Activated CD4-positive, alpha-beta T cell treated with anti-CD3 and anti-CD28 coated beads, Interleukin-2, Interleukin-6, amounts not matched to agents 100 ng/mL and 50 ng/mL, durations not matched to agents 16 hours and 8 hours (primary cell): ENCODE measurements around the gene IKBKG.
"Not testable (repeated sequence)": the region's sequence is repeated elsewhere in the genome, so short reads cannot be mapped to it uniquely, and the experiment has no call there.

Experiments used
- DNase-seq: peaks from one replicate; pipeline ENCODE4 v3.0.0-alpha.2; 2020

The IKBKG gene, protein sequence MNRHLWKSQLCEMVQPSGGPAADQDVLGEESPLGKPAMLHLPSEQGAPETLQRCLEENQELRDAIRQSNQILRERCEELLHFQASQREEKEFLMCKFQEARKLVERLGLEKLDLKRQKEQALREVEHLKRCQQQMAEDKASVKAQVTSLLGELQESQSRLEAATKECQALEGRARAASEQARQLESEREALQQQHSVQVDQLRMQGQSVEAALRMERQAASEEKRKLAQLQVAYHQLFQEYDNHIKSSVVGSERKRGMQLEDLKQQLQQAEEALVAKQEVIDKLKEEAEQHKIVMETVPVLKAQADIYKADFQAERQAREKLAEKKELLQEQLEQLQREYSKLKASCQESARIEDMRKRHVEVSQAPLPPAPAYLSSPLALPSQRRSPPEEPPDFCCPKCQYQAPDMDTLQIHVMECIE

DNA sequence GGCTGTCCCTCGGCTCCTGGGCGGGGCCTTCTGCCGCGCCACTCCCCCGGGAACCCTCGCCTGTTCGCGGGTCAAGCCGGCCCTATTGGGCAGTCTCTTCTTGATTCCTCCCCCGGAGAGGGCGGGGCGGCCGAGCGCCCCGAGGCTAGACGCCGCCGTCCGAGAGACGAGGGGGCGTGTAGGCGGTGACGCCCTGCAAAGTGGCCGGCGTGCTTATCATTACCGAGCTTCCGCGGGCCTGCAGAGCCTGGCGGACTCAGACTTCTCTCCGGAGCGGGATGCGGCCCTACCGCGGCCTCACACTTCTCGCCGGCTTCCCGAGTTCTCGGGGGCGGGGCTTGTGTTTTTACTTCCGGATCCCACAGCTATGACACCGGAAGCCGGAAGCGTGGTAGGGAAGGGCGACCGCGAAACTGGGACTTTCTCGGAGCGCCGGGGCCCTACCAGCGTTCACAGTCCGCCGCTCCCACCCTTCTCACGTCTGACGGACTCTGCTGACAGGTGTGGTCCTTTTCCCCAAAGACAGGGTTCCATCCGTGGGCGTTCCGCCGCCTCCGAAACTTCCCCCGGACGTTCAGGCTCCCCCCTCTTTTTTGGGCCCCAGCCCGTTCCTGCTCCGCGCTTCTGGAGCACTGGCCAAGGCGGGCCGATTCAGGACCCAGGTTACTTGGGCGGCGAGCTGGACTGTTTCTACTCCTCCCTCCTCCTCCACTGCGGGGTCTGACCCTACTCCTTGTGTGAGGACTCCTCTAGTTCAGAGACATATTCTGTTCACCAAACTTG is at the start of gene IKBKG:
IKBKG (plus strand) TSS at position 376 of the 783 bp plus-strand sequence. CDS start 4,383 bp downstream, outside the sequence.
- DNase-seq: peak; percentile 93

DNA sequence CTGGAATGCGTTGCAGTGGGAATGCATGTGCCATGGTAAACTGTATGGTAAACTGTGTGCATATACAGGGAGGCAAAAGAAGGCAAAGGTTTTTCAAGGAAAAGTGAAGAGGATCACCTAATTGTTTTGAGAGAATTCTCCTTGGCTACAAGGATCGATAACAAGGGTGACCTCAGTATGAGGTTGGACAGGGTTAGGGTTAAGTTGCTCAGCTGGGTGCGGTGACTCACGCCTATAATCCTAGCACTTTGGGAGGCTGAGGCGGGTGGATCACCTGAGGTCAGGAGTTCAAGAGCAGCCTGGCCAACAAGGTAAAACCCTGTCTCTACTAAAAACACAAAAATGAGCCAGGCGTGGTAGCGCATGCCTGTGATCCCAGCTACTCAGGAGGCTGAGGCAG is 46.0 kb upstream of the IKBKG start:
- not testable (repeated sequence) for DNase-seq

DNA sequence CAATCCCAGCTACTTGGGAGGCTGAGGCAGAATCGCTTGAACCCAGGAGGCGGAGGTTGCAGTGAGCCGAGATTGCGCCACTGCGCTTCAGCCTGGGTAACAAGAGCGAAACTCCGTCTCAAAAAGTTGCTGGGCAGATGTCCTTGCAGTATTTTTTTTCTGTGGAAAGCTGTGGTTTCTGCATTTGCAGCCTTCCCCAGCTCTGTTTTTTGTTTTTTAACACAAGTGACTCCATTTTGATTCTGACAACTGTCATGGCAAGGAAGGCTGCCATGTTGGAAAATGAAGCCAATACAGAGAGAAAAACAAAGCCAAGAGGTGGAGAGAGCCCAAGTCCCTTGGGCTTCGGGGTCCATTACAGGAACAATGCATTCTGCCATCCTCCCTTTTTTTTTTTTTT is 45.3 kb upstream of the IKBKG start:
- DNase-seq: no peak

DNA sequence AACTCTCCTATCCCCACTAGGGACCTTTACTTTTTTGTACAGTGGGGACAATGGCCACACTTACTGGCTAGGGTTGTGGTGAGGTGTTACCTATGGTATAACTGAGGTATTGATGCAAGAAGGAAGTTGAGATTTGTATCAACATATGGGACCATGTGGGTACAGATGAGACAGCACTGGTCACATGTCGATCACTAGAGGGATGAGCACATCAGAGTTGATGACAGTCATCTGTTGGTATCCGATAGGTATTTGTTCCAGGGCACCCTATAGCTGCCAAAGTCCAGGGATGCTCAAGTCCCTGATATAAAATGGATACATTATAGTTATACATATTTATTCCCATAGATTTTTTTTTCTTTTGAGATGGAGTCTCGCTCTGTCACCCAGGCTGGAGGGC is 44.4 kb upstream of the IKBKG start:
- DNase-seq: no peak

DNA sequence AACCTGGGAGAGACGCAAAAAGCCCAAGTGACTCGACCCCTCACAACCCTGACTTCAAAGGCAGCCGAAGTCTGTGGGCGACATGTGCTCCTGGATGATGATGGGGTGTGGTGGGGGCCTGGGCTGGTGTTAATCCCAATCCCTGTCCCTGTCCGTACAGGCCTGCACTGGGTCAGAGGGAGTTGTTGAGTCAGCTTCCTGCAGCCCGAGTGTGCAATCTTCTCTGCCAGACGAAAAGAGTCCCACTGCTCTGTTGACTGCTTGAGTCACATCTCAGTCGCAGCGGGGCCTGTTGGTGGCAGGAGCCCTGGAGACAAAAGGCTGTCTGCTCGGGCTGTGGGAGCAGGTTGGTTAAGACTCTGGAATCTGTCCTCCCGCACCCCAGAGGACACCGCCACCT is 41.7 kb upstream of the IKBKG start:
- DNase-seq: no peak

DNA sequence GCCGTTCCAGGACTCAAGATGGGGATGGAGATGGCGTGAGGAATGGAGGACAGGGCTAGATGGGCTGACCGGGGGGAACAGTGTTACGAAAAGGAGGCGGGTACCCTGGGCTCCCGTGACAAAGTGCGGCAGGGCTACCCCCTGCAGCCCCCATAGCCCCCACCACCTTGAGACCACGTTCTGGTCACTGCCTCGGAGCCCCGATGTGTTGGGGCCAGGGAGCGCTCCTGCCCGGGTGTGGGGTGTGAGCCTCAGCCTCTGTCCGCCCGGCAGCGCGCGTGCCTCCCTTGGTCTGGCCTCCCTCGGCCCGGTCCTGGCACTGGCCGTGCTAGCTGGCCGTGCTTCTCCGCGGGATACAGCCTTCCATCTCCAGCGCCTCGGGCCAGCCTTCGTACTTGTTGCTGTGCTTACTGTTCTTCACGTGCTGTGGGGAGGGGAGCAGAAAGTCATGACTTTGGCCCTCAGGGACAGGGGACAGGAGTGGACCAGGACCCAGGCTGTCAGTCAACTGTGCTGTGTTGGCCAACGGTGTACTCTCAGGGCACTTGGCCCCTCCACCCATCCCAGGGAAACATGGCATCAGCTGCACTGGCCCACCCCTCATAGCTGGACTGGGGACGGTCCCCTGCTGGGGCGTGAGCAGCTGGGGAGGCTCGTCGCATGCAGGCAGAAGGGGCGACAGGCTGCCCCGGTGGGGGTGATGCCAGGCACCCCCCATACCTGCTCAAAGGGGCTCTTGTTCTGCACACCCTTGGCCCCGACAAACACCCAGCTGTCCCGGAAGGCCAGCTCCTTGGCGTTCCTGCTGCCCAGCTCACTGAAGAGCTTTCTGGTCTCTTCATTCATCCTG is 40.7 kb upstream of the IKBKG start:
- no peak for DNase-seq

DNA sequence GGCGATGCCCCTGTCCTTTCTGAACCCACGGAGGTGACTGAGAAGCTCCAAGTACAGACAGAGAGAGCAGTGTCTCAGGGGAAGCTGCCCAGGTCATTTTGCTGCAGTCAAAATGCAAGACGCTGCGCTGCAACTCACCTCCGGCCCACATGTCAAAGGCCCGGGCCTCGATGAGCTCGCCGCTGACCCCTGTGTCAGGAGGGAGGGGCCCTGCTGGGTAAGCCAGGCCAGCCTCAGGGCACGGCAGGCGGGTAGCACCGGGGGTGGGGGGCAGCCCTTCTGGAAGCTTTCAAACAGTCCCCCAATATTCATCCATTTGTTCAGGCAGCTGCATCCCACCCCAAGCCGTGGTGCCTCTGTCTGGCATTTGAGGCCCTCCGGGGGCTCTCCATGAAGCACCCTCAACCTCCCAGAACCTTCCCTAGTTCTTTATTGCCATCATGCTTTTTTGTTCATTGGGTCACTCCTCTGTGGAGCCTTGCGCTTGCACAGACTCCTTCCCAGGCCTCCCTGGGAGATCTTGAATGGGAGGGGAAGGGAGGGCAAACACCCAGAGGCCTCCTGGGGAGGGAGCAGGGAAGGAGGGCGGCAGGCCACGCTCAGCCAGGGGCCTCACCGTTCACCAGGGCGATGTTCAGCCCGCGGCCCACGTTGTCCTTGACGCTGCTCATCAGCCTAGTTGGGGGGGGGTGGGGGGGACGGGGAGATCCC is 39.6 kb upstream of the IKBKG start:
- no peak for DNase-seq

DNA sequence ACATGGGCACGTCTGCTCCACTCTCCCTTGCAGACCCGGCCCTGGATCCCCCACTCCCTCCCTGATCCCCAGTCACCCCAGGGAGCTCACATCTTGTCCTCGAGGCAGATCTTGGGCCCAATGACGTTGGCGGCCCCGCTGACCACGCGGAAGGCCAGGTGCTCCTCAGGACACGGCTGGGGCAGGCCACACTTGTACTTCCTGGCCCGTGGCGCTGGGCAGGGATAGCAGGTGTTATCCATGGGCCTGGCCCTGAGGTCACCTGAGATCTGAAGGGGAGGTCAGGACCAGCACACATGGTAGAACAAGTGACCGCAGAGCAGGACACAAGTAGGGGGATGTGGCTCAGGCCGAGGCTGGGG is 39.1 kb upstream of the IKBKG start:
- DNase-seq: no peak

DNA sequence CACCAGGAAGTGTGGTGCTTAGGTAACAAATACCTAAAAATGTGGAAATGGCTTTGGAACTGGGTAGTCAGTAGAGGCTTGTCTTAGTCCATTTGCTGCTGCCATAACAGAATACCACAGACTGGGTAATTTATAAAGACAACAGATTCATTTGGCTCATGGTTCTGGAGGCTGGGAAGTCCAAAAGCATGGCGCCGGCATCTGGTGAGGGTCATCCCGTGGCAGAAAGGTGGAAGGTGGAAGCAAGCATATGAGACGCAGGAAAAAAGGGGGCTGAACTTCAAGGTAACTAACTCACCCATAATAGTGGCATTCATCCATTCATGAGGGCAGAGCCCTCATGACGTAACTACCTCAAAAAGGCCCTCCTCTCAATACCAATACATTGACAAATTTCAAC is 38.0 kb upstream of the IKBKG start:
- no peak for DNase-seq

DNA sequence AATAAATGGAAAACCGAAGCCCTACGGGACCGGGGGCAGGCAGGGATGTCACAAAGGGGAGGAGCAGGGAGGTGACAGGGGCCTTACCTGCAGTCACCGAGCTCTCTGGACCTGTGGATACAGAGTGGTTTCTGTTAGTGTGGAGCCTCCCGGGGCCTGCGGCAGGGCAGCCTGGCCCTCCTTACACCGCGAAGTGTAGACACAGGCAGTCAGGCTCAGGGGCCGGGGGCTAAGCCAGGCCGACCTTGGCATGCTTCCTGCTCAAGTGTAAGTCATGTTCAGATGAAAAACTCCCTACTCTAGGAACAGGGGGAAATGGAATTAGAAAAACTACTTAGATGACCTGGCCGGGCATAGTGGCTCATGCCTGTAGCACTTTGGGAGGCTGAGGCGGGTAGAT is 35.7 kb upstream of the IKBKG start:
- DNase-seq: no peak

DNA sequence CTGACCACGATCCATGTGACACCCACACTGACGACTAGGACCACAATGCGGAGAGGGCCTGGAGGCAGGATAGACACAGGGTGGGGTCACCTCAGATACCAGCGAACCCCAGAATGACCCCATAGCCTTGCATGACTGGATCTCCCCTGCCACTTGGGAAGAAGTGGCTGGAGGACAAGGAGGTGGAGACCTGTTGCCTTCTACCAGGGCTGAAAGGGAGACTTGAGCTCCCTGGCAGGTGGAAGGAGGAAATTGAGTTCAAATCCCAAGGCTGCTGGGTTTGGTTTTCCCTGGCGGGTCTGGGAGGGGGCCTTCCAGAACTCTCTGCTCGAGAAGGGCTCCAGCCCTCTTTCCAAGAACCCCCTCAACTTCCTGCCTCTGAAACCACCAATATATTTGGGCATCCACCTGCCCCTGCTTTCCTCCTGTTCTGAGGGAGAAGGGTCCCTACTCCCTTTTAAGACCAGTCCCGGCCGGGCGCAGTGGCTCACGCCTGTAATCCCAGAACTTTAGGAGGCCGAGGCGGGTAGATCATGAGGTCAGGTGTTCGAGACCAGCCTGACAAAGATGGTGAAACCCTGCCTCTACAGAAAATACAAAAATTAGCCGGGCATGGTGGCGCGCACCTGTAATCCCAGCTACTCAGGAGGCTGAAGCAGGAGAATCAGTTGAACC is 34.4 kb upstream of the IKBKG start:
- no peak for DNase-seq

DNA sequence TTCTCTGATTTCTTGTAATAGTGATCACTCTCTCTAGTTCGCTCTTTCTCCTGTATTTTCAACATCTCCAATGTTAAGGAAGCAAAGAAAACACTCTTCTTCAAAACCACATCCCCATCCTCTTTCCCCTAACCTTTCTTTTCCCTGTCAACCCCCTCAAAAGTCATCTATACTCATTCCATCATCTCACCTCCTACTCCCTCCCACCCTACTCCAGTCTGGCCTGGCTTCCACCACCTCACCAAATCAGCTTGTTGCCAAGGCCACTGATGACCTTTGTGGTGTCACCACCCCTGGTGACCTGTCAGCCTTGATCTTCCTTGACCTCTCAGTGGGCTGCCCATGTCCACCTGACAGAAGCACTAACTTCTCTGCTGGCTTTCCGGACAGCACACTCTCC is 33.7 kb upstream of the IKBKG start:
- DNase-seq: no peak

DNA sequence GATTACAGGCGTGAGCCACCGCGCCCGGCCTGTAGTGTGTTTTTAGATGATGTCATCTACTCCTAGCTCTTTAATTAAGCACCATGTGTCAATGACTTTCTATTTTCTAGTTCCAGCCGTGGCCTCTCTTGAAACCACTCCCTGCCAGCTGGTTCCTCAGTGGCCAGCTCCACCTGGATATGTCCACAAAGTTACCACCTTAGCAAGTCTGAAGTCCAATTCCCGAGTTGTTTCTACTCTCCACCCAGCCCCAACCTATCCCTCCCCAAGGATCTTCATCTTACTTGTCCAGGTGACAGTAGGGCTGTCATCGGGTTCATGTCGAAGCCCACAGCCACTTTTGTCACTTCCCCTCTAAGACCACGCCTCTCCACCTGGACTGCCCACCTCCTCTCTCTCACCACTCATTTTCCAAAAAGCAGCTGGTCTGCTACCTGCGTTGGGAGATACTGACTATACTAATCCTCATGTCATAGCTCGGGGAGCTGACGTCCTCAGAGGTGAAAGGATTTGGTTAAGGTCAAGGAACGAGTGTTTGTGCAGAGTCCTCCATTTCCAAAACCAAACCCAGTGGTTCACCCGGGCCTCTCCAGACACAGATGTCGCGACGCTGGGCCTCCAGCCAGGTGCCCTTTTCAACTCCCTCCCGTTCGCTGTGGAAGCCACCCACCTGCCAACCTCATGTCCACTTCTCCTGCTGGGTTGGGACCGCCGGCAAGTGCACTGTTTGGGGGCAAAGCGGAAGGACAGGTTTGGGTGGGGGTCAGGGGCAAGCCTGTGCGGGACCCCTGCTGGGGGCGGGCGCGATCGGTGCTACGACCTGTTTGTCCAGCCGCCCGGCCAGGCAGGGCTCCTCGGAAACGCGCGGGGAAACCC is 32.1 kb upstream of the IKBKG start:
- no peak for DNase-seq

DNA sequence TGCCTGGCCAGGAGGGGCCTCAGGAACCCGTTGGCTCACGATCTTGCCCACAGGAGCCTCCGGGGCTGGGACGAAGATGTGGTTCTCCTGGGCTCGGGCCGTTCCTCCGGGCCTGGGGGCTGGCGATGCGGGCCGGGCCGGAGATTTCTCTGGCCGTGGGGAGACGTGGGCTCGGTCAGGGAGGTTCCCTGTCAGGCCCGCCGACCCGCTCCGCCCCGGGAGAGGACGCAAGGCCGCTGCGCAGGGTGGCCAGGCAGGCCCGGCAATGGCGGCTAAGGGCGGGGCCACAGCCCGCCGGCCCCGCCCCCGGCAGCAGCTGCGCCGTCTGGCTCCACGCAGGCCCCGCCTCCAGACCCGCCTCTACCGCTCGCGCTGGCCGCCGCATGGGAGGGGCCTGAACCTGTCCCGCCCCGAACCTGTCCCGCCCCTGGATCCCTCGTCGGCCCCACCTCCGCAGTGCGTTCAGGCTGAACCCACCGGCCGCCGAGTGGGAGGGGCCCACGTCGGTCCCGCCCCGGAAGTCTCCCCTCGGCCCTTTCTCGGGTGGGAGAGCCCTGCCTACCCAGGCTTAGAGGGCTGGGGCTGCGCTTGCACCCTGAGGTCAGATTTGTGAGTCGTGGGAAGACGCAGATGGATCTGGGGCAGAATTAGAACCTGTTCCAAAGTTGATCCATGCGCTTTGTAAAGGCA is 31.3 kb upstream of the IKBKG start, which contains the start of gene FAM3A:
FAM3A (minus strand) TSS at position 267 of the 690 bp plus-strand sequence. CDS start 460 bp downstream, outside the sequence.
- DNase-seq: peak; percentile 96

DNA sequence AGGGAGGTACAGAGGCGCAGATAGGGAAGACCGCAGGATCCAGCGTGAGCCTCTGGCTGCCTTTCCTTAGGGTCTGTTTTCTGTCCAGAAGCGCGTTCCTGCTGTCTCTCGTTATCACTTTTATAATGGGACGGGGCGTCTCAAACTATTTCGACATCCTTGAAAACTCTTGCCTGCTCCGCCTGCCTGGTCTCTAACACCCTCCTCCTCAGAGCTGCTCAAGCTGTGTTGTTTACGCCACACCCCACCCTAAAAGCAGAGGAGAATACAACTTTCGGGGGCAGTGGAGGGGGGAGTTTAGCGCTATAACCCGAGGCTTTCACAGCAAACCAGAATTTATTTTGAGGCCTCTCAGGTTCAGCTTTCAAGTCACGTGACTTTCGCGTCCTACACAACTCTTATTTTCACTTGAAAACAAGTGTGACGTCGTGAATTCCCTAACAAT is 30.7 kb upstream of the IKBKG start:
- DNase-seq: no peak

DNA sequence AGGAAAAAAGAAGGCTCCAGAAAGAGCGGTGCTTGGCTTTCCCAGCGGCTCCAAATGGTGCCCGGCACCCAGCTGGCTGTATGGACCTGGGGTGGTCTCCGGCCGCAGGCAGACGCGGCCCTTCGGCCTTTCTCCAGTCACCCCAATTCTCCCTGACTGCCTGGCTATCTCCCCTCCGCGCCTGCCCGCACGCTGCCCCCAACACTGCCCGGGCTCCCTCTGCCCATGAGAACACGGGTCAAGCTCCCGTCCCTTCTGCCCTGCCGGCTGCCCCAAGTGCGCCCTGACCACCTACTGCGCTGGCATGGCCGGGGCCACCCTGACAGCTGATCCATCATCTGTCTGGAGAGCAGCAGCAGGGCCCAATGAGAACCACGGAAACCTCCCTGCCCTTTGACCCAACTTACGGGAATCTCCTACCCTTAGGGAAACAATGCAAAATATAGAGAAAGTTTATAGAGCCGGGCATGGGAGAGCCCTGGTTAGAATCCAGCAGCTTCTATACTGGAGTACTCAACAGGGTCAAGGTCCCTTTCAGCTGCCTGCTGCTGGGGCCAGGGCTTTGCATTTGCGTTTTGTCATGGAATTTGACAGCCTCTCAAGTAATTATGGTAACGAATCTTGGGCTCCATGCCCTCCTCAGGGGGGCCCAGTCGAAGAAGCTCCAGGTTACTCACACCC is 30.2 kb upstream of the IKBKG start:
- DNase-seq: no peak

DNA sequence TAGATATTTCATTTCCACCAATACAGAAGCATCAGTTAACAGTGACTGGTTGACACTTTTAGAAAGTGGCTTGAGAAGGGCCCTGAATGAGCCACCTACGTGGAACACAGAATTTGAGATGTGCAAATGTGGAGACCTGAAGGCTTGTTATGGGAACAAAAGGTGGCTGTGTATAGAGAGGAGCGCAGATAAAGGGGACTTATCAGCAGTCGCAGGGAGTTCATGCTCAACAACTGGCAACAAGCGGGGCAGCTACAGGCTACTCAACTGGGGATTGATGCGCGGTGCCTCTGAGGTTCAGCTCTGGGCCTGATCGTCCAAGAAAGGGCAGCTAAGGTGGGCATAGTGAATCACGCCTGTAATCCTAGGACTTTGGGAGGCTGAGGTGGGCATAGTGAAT is 28.0 kb upstream of the IKBKG start:
- no peak for DNase-seq

DNA sequence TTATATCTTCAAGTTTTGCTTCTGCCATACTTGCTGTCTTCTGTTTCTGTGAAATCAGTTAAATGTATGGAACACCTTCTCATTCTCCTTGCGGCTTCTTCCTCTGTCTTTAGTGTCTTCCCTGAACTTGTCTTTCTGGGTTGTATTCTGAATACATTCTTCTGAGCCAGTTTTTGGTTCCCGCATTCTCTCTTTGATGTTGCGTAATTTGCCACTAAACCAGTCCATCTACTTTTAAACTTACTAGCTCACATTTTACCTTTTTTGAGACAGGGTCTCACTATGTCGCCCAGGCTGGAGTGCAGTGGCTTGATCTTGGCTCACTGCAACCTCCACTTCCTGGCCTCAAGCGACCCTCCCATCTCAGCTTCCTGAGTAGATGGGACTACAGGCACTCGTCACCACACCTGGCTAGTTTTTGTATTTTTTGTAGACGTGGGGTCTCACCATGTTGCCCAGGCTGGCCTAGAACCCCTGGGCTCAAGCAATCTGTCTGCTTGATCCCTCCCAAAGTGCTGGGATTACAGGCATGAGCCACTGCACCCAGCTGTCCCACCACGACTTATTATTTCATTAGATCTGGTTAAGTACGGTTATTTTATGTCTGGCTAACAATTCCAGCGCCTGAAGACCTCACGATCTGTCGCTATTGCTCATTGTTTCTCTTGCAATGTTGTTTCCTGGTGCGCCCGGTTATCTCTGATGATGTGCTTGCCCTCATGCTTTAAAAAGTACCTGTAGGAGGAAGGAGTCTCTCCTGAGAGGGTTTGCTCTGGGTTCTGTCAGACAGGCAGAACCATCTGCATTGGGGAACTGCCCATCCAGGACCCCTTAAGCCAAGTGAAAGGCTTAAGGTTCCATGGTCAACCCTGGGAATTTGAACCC is 21.6 kb upstream of the IKBKG start:
- DNase-seq: no peak
